ENCODE measurements around the gene ADRB2.

The ADRB2 gene

DNA sequence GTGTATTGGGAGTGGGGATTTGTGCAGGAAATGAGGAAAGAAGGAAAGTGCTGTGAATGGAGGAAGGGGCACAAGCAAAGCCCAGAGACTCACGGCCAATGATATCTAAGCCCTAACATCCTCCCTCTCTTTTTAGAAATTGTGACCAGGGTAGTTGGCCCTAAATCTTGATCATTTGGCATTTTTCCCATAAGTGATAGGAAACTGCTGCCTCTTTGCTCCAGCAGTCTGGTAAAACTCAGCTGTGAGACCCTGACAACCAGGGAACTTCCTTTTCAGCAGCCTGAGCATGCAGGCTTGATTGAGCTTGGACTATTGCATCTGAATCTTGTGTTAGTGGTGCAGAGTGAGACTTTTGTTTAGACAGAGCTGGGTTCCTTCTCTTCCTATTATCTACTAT, 9.6 kb upstream of the ADRB2 start:
- ATAC-seq = no peak
- TF ChIP-seq RARB (CRISPR knock-in tag; IDR thresholded peaks at IDR 0.05) (no peak), ISL1 (CRISPR knock-in tag; IDR thresholded peaks at IDR 0.05) (no peak)
- TF ChIP-seq, protein P1, sequence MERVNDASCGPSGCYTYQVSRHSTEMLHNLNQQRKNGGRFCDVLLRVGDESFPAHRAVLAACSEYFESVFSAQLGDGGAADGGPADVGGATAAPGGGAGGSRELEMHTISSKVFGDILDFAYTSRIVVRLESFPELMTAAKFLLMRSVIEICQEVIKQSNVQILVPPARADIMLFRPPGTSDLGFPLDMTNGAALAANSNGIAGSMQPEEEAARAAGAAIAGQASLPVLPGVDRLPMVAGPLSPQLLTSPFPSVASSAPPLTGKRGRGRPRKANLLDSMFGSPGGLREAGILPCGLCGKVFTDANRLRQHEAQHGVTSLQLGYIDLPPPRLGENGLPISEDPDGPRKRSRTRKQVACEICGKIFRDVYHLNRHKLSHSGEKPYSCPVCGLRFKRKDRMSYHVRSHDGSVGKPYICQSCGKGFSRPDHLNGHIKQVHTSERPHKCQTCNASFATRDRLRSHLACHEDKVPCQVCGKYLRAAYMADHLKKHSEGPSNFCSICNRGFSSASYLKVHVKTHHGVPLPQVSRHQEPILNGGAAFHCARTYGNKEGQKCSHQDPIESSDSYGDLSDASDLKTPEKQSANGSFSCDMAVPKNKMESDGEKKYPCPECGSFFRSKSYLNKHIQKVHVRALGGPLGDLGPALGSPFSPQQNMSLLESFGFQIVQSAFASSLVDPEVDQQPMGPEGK (CRISPR knock-in tag; IDR thresholded peaks at IDR 0.05; ENCODE audit: borderline replicate concordance) = no peak
- TF ChIP-seq, protein P2, sequence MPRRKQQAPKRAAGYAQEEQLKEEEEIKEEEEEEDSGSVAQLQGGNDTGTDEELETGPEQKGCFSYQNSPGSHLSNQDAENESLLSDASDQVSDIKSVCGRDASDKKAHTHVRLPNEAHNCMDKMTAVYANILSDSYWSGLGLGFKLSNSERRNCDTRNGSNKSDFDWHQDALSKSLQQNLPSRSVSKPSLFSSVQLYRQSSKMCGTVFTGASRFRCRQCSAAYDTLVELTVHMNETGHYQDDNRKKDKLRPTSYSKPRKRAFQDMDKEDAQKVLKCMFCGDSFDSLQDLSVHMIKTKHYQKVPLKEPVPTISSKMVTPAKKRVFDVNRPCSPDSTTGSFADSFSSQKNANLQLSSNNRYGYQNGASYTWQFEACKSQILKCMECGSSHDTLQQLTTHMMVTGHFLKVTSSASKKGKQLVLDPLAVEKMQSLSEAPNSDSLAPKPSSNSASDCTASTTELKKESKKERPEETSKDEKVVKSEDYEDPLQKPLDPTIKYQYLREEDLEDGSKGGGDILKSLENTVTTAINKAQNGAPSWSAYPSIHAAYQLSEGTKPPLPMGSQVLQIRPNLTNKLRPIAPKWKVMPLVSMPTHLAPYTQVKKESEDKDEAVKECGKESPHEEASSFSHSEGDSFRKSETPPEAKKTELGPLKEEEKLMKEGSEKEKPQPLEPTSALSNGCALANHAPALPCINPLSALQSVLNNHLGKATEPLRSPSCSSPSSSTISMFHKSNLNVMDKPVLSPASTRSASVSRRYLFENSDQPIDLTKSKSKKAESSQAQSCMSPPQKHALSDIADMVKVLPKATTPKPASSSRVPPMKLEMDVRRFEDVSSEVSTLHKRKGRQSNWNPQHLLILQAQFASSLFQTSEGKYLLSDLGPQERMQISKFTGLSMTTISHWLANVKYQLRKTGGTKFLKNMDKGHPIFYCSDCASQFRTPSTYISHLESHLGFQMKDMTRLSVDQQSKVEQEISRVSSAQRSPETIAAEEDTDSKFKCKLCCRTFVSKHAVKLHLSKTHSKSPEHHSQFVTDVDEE (CRISPR knock-in tag; IDR thresholded peaks at IDR 0.05) = no peak

DNA sequence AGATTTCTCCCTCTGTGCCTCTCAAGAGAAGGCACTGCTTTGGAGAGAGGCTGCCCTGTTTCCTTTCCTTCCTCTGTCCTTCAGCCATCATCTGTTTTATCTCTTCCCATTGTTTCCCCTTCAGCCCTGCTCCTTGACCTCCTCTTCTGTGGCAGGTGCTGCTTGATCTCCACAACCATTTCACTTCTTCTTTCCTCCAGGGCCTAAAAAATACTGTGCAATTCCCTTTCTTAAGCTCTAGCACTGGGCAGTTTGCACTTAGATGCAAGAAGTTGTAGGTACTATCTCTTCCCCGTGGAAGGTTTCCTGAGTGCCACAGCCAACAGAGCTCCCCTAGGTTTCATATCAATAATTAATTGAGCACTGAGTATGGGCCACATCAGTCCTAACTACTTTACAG, 8.8 kb upstream of the ADRB2 start:
- TF ChIP-seq TOX (CRISPR knock-in tag; IDR thresholded peaks at IDR 0.05; ENCODE audit: borderline replicate concordance) = no peak
- no peak for TF ChIP-seq ZNF565 (CRISPR knock-in tag; conservative IDR thresholded peaks at IDR 0.05; ENCODE audit: low read depth)
- TF ChIP-seq ZC3H10 (CRISPR knock-in tag; IDR thresholded peaks at IDR 0.05) = no peak
- TF ChIP-seq, protein P3, sequence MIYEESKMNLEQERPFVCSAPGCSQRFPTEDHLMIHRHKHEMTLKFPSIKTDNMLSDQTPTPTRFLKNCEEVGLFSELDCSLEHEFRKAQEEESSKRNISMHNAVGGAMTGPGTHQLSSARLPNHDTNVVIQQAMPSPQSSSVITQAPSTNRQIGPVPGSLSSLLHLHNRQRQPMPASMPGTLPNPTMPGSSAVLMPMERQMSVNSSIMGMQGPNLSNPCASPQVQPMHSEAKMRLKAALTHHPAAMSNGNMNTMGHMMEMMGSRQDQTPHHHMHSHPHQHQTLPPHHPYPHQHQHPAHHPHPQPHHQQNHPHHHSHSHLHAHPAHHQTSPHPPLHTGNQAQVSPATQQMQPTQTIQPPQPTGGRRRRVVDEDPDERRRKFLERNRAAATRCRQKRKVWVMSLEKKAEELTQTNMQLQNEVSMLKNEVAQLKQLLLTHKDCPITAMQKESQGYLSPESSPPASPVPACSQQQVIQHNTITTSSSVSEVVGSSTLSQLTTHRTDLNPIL (CRISPR knock-in tag; IDR thresholded peaks at IDR 0.05; ENCODE audit: low read depth) = no peak
- TF ChIP-seq, protein P2 (CRISPR knock-in tag; IDR thresholded peaks at IDR 0.05) = no peak
- no peak for TF ChIP-seq ISL1 (CRISPR knock-in tag; IDR thresholded peaks at IDR 0.05)
- TF ChIP-seq OSR1 (CRISPR knock-in tag; IDR thresholded peaks at IDR 0.05) = no peak
- TF ChIP-seq, protein P1 (CRISPR knock-in tag; IDR thresholded peaks at IDR 0.05; ENCODE audit: borderline replicate concordance) = no peak
- no peak for TF ChIP-seq BACH2 (CRISPR knock-in tag; IDR thresholded peaks at IDR 0.05; ENCODE audit: borderline replicate concordance)
- no peak for TF ChIP-seq ZFP30 (CRISPR knock-in tag; IDR thresholded peaks at IDR 0.05)
- TF ChIP-seq PPARA (CRISPR knock-in tag; IDR thresholded peaks at IDR 0.05; ENCODE audit: borderline replicate concordance) = no peak
- TF ChIP-seq ESRRG (CRISPR knock-in tag; IDR thresholded peaks at IDR 0.05) = no peak
- no peak for TF ChIP-seq ZNF8 (CRISPR knock-in tag; IDR thresholded peaks at IDR 0.05)
- TF ChIP-seq GLIS3 (CRISPR knock-in tag; IDR thresholded peaks at IDR 0.05) = no peak
- no peak for TF ChIP-seq ZNF70 (CRISPR knock-in tag; IDR thresholded peaks at IDR 0.05)
- TF ChIP-seq TCF4 (CRISPR knock-in tag; IDR thresholded peaks at IDR 0.05; ENCODE audit: borderline replicate concordance) = no peak
- TF ChIP-seq CSDC2 (CRISPR knock-in tag; IDR thresholded peaks at IDR 0.05) = no peak
- no peak for TF ChIP-seq SNAI2 (CRISPR knock-in tag; IDR thresholded peaks at IDR 0.05)
- TF ChIP-seq RARB (CRISPR knock-in tag; IDR thresholded peaks at IDR 0.05) = no peak
- TF ChIP-seq ARNTL (CRISPR knock-in tag; IDR thresholded peaks at IDR 0.05; ENCODE audit: borderline replicate concordance, low read depth) = no peak
- no peak for ATAC-seq
